HG03558 (cell line): ENCODE data around the gene NR2C1.
A peak's percentile ranks its signal among the peaks of the same experiment; 100 is the strongest.
"Not testable (repeated sequence)": the region's sequence is repeated elsewhere in the genome, so short reads cannot be mapped to it uniquely, and the experiment has no call there.

ENCODE experiments used
- ATAC-seq: cut with Tn5 transposase; IDR thresholded peaks from one replicate; pipeline ENCODE4 v1.9.1; 2021; ENCODE audit warnings: moderate number of reproducible peaks; ENCODE audit not compliant: unreplicated experiment; ENCODE audit errors: extremely low read depth

The NR2C1 gene

GRCh38 chr12:95004610-95005009, 68.8 kb downstream of the NR2C1 start:
- ATAC-seq = no peak

- no peak for ATAC-seq
Observed at GRCh38 chr12:95003921-95004272, 69.5 kb downstream of the NR2C1 start.

- ATAC-seq = peak; percentile 94
Observed at GRCh38 chr12:95003213-95003920, 70.1 kb downstream of the NR2C1 start, which contains the start of gene NDUFA12. TSS of gene NDUFA12 (minus strand) at chr12:95003697. CDS start at chr12:95003680, 17 bp downstream.

GRCh38 chr12:95002754-95003153, 70.7 kb downstream of the NR2C1 start:
- no peak for ATAC-seq

GRCh38 chr12:94998326-94998725, 75.1 kb downstream of the NR2C1 start:
- ATAC-seq = no peak

GRCh38 chr12:94997726-94998125, 75.7 kb downstream of the NR2C1 start:
- no peak for ATAC-seq

- no peak for ATAC-seq
Observed at GRCh38 chr12:94997061-94997460, 76.4 kb downstream of the NR2C1 start.

- ATAC-seq = no peak
Observed at GRCh38 chr12:94994312-94994711, 79.1 kb downstream of the NR2C1 start.

GRCh38 chr12:94993855-94994254, 79.6 kb downstream of the NR2C1 start:
- ATAC-seq = not testable (repeated sequence)

- no peak for ATAC-seq
Observed at GRCh38 chr12:94990222-94990621, 83.2 kb downstream of the NR2C1 start.

GRCh38 chr12:94988471-94988870, 84.9 kb downstream of the NR2C1 start:
- no peak for ATAC-seq

GRCh38 chr12:94987801-94988200, 85.6 kb downstream of the NR2C1 start:
- ATAC-seq = no peak

- no peak for ATAC-seq
Observed at GRCh38 chr12:94987076-94987669, 86.2 kb downstream of the NR2C1 start.

GRCh38 chr12:94985099-94985498, 88.3 kb downstream of the NR2C1 start:
- ATAC-seq = not testable (repeated sequence)

- ATAC-seq = no peak
Observed at GRCh38 chr12:94983321-94983720, 90.1 kb downstream of the NR2C1 start.

- ATAC-seq = no peak
Observed at GRCh38 chr12:94982456-94982855, 91.0 kb downstream of the NR2C1 start.

GRCh38 chr12:94980577-94980976, 92.8 kb downstream of the NR2C1 start:
- ATAC-seq = no peak

- no peak for ATAC-seq
Observed at GRCh38 chr12:94979941-94980340, 93.5 kb downstream of the NR2C1 start.

- no peak for ATAC-seq
Observed at GRCh38 chr12:94977766-94978468, 95.5 kb downstream of the NR2C1 start.

- ATAC-seq = no peak
Observed at GRCh38 chr12:94973221-94973620, 100.2 kb downstream of the NR2C1 start.

GRCh38 chr12:94972795-94973194, 100.6 kb downstream of the NR2C1 start:
- ATAC-seq = no peak
